ENCODE results near the gene IGSF21. TPM values are rescaled to one million over a fixed set of nuclear protein-coding genes. Genes with fewer than 3 reads are reported as not detected.

Gene IGSF21
- total and polyA plus RNA-seq, 11 donors = 0.54 to 2.2 (median 0.94) TPM; not detected in 1

- no peak for ATAC-seq
- 87 to 91% (median 90%) methylated on average over 11 of the region's 11 CpGs for WGBS, 4 donors
- TF ChIP-seq POLR2A (IDR thresholded peaks at IDR 0.05) (no peak), CTCF (IDR thresholded peaks at IDR 0.05) (no peak)
- H3K4me3 ChIP-seq = no peak overlapping the region
- DNase-seq = no peak
- no peaks in the 10 kb centered on the region for H3K9me3 ChIP-seq
- peaks cover 0 to 46% (median 22%) of the 10 kb centered on the region in 9 donors for H3K27me3 ChIP-seq
- intact Hi-C loops (cut with DNase I) = no loop called here
- H3K4me1 ChIP-seq = no peaks in the 10 kb centered on the region
- H3K36me3 ChIP-seq = no peaks in the 10 kb centered on the region
- no peak overlapping the region for H3K27ac ChIP-seq
These were observed 13.6 kb downstream of the IGSF21 start for GRCh38 chr1:18121072-18121820.

- H3K27me3 ChIP-seq = peaks cover 0 to 54% (median 14%) of the 10 kb centered on the region in 9 donors
- no peak for ATAC-seq
- WGBS, 4 donors = 48 to 58% (median 53%) methylated on average over 2 to 3 of the region's 3 CpGs
These were observed 15.9 kb downstream of the IGSF21 start for GRCh38 chr1:18123467-18123992.

DNA sequence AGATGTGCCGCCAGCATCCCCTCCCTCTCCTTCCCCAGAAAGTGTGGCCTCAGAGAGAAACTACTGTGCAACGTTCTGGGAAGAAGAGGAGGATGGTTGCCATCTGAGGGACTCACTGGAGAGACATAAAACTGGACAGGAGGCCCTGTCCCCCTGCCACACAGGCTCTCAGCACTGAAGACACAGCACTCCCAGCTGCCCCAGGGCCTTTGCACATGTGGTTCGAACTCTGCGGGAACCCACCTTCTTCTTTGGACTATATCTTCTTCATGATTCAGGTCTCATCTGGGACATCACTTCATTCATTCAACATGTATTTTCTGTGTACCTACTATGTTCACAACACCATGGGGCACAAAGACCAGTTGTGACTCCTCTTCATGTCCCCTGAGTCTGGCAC is 17.4 kb downstream of the IGSF21 start:
- peaks cover 0 to 58% (median 9%) of the 10 kb centered on the region in 9 donors for H3K27me3 ChIP-seq
- no peak overlapping the region for H3K27ac ChIP-seq
- WGBS, 4 donors = 83 to 92% (median 89%) methylated on average over 4 of the region's 4 CpGs
- no peak overlapping the region for H3K4me3 ChIP-seq
- no peak for ATAC-seq
- H3K4me1 ChIP-seq = no peaks in the 10 kb centered on the region
- TF ChIP-seq POLR2A (IDR thresholded peaks at IDR 0.05) (no peak), CTCF (IDR thresholded peaks at IDR 0.05) (no peak)
- DNase-seq = no peak
- intact Hi-C loops (cut with DNase I) = no loop called here
- H3K36me3 ChIP-seq = no peaks in the 10 kb centered on the region
- H3K9me3 ChIP-seq = no peaks in the 10 kb centered on the region

More at GRCh38 chr1:18123467-18123992, 15.9 kb downstream of the IGSF21 start:
- no peak for DNase-seq
- Histone ChIP-seq H3K4me3 (no peak overlapping the region), H3K36me3 (no peaks in the 10 kb centered on the region), H3K27ac (no peak overlapping the region), H3K9me3 (no peaks in the 10 kb centered on the region), H3K4me1 (no peaks in the 10 kb centered on the region)
- intact Hi-C loops (cut with DNase I) = no loop called here
- TF ChIP-seq CTCF (IDR thresholded peaks at IDR 0.05) (no peak), POLR2A (IDR thresholded peaks at IDR 0.05) (no peak)

GRCh38 chr1:18126616-18127015 is 19.0 kb downstream of the IGSF21 start:
- 51 to 66% (median 62%) methylated on average over 5 of the region's 5 CpGs for whole genome bisulfite sequencing, 4 donors
- ATAC-seq (no peak), DNase-seq (no peak)
- Histone ChIP-seq H3K27me3 (peaks cover 0 to 59% (median 8%) of the 10 kb centered on the region in 9 donors), H3K4me1 (no peaks in the 10 kb centered on the region), H3K27ac (no peak overlapping the region), H3K36me3 (no peaks in the 10 kb centered on the region), H3K9me3 (no peaks in the 10 kb centered on the region), H3K4me3 (no peak overlapping the region)
- TF ChIP-seq POLR2A (IDR thresholded peaks at IDR 0.05) (no peak), CTCF (IDR thresholded peaks at IDR 0.05) (no peak)
- intact Hi-C loops (cut with DNase I) = no loop called here
